AG09319 (cell line): Measurements from ENCODE around the gene AGK.

Experiments used
- DNase-seq: peaks from one replicate; pipeline ENCODE4 v3.0.0-alpha.2; 2010; ENCODE audit warnings: low read depth; ENCODE audit errors: extremely low read depth
- TF ChIP-seq, protein P1 (sequence below): IDR thresholded peaks from 2 replicates; pipeline ENCODE4 v1.5.1; 2011; ENCODE audit warnings: low read depth, mild to moderate bottlenecking, inconsistent platforms, low read length, moderate library complexity

Gene AGK

DNA sequence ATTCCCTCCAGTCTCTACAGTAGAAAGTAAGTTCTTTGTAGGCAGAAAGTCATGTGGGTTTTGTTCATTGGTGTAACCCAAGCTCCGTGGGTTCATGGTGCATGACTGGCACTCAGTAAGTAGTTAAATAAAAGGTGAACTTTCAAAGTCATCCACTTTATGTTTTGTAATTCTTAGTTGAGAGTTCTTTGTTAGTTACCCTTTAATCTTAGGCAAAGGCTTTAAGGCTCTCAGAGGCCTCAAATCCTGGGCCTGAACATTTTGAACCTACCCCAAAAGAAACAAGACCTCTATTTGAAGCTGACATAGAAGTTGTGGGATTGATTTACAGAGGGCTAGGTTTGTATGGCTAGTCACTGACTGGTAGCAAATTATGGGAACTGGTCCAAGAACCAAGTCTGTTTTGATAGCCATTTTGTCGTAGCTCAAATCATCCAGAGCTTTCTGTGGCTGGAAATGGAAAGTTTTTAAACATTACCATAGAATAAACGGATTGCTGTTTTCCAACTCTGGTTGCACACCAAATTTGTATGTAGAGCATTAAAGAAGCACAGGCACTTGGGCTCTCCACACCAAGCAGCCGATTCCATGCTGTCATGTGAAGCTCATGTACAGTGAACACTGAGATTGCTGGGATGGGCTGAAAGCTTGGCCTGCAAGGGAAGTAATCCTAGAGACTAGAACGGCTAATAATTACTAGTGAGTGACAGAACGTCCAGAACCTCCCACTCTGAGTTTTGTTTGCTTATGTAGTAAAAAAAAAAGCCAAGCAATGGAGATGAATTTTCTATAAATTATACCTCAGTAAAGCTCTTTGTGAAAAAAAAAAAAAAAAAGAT is 97.3 kb downstream of the AGK start:
- TF ChIP-seq, protein P1, sequence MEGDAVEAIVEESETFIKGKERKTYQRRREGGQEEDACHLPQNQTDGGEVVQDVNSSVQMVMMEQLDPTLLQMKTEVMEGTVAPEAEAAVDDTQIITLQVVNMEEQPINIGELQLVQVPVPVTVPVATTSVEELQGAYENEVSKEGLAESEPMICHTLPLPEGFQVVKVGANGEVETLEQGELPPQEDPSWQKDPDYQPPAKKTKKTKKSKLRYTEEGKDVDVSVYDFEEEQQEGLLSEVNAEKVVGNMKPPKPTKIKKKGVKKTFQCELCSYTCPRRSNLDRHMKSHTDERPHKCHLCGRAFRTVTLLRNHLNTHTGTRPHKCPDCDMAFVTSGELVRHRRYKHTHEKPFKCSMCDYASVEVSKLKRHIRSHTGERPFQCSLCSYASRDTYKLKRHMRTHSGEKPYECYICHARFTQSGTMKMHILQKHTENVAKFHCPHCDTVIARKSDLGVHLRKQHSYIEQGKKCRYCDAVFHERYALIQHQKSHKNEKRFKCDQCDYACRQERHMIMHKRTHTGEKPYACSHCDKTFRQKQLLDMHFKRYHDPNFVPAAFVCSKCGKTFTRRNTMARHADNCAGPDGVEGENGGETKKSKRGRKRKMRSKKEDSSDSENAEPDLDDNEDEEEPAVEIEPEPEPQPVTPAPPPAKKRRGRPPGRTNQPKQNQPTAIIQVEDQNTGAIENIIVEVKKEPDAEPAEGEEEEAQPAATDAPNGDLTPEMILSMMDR, result no peak
- no peak for DNase-seq

DNA sequence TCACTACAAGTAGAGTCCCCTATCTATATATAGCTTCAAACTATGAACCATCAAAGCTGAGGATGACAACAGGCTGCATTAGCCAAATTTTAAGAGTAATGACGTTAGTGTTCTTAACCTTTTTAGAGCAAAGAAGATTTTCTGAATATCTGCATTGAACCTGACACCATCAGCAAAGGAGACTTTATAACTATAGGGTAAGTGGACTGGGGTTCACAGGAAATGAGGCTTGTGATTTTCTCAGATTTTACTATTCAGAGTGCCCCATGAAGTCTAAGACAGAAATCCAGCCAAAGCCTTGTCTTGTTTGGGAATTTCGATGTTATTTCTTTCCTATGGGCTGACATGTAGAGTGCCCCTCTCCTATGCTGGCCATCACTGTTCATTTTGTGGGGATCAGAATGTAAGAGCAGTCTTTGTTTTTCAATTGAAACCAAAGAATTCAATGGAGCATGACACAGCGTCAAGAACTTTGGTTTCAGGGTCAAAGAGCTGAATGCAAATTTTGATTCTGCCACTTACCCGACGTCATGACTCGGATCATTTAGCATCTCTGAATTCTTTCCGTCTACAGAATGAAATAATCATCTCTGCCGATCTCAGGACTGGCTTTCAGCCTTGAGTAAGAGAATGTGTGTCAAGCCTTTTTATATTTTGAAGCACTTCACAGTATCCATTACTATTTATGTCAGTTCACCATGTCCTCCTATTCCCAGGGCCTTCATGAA is 98.1 kb downstream of the AGK start:
- peak; percentile 38 for DNase-seq
- TF ChIP-seq, protein P1, result no peak

DNA sequence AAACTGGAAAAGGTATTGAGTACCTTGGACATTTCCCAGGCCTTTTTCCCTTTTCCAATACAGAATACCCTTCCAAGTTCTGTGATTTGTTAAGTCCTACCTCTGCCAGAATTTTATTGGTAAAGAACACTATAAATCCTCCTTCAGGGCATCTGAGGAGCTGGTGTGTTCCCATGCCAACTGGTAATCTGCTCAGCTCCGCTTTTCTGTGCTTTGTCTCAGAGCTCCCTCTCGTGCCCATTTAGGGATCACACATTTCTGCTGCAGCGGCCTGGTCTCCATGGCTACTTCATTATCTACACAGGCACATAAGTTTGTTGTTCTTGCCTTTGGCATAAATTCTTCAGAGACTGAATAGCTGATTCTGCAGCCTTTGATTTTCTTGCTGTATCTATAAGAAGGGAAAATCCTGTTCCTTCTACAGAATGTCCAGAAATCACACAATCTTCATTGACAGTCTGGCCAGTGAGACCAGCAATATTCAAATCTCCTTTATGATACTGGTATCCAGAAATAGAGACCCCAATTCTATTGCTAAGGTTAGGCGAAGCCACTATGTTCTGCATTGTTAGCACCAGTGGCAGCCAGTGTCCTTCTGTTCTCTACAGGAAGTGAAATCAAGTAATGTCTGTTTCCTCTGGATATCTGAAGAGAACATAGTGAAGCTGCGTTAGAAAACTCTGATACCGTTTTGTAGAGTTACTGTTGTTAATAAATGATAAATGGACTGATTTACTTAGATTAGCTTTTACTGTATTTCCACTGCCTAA is 98.8 kb downstream of the AGK start:
- TF ChIP-seq, protein P1, result peak; percentile 84
- peak; percentile 67 for DNase-seq

DNA sequence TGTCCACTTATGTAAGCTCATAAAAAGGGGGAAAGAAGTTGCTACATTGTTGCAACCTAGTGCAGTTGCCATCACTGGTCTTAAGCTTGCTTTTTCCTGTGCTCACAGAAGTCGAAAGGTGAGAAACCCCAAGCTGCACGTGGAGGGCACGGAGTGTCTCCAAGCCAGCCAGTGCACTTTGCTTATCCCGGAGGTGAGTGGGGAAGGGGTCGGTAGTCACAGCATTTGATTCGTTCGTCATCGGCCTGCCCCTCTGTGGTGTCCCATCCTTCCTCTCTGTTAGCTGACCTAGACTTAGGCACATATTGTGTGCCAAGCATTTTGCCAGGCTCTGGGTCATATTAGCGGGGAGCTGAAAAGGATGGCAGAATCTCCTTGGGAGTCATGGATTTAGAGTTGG is 100.2 kb downstream of the AGK start:
- no peak for DNase-seq
- TF ChIP-seq, protein P1, result no peak

DNA sequence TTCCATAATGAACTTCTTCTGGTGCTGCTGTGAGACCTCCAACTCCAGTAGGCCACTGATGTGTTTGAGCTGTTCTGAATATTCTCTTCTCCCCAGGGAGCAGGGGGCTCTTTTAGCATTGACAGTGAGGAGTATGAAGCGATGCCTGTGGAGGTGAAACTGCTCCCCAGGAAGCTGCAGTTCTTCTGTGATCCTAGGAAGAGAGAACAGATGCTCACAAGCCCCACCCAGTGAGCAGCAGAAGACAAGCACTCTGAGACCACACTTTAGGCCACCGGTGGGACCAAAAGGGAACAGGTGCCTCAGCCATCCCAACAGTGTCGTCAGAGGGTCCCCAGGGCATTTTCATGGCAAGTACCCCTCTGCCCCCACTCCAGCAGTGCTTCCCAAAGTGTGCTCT is 101.5 kb downstream of the AGK start:
- DNase-seq, result no peak
- TF ChIP-seq, protein P1, result no peak

DNA sequence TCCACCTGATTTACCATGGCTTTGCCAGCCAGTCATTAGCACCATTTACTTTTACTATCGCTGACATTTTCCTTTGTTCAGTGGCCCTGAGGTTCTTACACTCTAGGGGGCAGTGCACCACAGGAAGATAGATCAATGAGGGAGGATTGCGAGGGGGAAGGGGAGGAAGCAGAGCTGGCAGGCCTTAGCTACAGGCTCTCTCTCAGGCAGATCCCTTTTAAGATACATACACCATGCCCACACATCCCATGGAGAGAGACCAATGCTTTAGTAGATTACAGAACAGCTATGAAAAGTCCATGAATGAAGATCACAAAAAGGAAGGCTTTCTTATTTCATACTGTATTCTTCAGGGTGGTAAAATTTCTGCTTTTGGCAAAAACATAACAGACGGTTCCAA is 103.3 kb downstream of the AGK start:
- peak; percentile 34 for DNase-seq

More for the DNA sequence above, 103.3 kb downstream of the AGK start:
- TF ChIP-seq, protein P1, result peak; percentile 77
